Transverse colon (tissue), 4 donors: Measurements from ENCODE around the gene HINT3. TPM values are rescaled to one million over a fixed set of nuclear protein-coding genes. Genes with fewer than 3 reads are reported as not detected.
"Not testable (repeated sequence)": the region's sequence is repeated elsewhere in the genome, so short reads cannot be mapped to it uniquely, and the experiment has no call there.

Experiments used
- DNase-seq: peaks from one replicate; pipeline ENCODE4 v3.0.0-alpha.2; 2019
- H3K27ac ChIP-seq, 4 donors: fragments of 200-600 bp; sonication (generic); 2 replicates each; pipeline ENCODE4 v1.5.1; 2016 to 2018; ENCODE audit warnings: inconsistent platforms in 4 of 4
- H3K27me3 ChIP-seq: fragments of 200-600 bp; sonication (generic); 2 replicates; pipeline ENCODE4 v1.5.1; 2017; ENCODE audit warnings: inconsistent platforms
- H3K36me3 ChIP-seq, 4 donors: fragments of 200-600 bp; sonication (generic); 2 replicates each; pipeline ENCODE4 v1.5.1; 2017 to 2019; ENCODE audit warnings: inconsistent platforms in 4 of 4
- H3K4me1 ChIP-seq, 4 donors: fragments of 200-600 bp; sonication (generic); 2 replicates each; pipeline ENCODE4 v1.5.1; 2017 to 2020; ENCODE audit warnings: inconsistent platforms in 4 of 4
- H3K4me3 ChIP-seq, 4 donors: fragments of 200-600 bp; sonication (generic); 1 replicate in 1 of 4; 2 replicates in 3 of 4; pipeline versions ENCODE4 v1.5.1 to v1.6.1; 2017 to 2019; ENCODE audit warnings: inconsistent platforms in 4 of 4
- H3K9me3 ChIP-seq, 2 donors: fragments of 200-600 bp; sonication (generic); 2 replicates each; pipeline ENCODE4 v1.5.1; 2017 to 2019; ENCODE audit warnings: inconsistent platforms in 2 of 2
- EP300 ChIP-seq: sonication (generic); formaldehyde crosslinking; IDR thresholded peaks from one replicate; pipeline ENCODE4 v1.6.1; 2017; ENCODE audit warnings: antibody characterized with exemption, low read depth
- POLR2A ChIP-seq: fragments of 450-650 bp; IDR thresholded peaks from one replicate; pipeline ENCODE4 v1.6.1; 2016; ENCODE audit warnings: antibody characterized with exemption, mild to moderate bottlenecking, moderate library complexity
- POLR2AphosphoS5 ChIP-seq, 3 donors: sonication (generic); formaldehyde crosslinking; IDR thresholded peaks; one replicate each; pipeline ENCODE4 v1.6.1; 2016; ENCODE audit warnings: antibody characterized with exemption in 3 of 3
- WGBS, 2 donors: methylation state at CpG; one replicate each; pipeline ENCODE4 v1.1.5; 2018; ENCODE audit warnings: low coverage in 1 of 2; 5-methylcytosine and 5-hydroxymethylcytosine counted together
- in situ Hi-C, 4 donors: fragments of 200-750 bp; cut with MboI; loops; one replicate each; pipeline versions ENCODE4 v1.15.0 to v1.15.1; 2017; ENCODE audit warnings: low sequenced_read_pairs in 3 of 4, low pct_ligation_motif_present in 1 of 4, low pct_unique_long_range_greater_than_20kb in 1 of 4
- intact Hi-C: fragments of 100-400 bp; cut with DNase I; formaldehyde crosslinking; loops from one replicate; pipeline ENCODE4 v1.15.1; 2023; ENCODE audit warnings: low total_unique reads
- total RNA-seq, 4 donors: library from RNA; depleted of rRNA; stranded (reverse); fragments of >200 nt; gene quantifications; one replicate each; pipeline ENCODE4 v1.1.0, GENCODE V29; 2016
- TF ChIP-seq, protein P1 (sequence below), 5 experiments: fragments of 200-600 bp in 3 of 5; fragments of 450-650 bp in 2 of 5; sonication (generic) in 3 of 5; IDR thresholded peaks; 1 replicate in 2 of 5; 2 replicates in 3 of 5; pipeline ENCODE4 v1.5.1; 2016 to 2017; ENCODE audit warnings: antibody characterized with exemption in 5 of 5, inconsistent platforms in 3 of 5, mild to moderate bottlenecking in 2 of 5, moderate library complexity in 1 of 5

The HINT3 gene
- total RNA-seq, 4 donors from 2014 or later = 23.5 to 35.2 (median 30.7) TPM

- intact Hi-C loops = loop anchor here (10.0 kb wide), 1 partner anchor 165 kb away; no protein-coding TSS in a partner anchor
- no peak for TF ChIP-seq POLR2AphosphoS5 (IDR thresholded peaks at IDR 0.05)
- no peak for TF ChIP-seq EP300
- no peak for TF ChIP-seq POLR2A
- TF ChIP-seq, protein P1, sequence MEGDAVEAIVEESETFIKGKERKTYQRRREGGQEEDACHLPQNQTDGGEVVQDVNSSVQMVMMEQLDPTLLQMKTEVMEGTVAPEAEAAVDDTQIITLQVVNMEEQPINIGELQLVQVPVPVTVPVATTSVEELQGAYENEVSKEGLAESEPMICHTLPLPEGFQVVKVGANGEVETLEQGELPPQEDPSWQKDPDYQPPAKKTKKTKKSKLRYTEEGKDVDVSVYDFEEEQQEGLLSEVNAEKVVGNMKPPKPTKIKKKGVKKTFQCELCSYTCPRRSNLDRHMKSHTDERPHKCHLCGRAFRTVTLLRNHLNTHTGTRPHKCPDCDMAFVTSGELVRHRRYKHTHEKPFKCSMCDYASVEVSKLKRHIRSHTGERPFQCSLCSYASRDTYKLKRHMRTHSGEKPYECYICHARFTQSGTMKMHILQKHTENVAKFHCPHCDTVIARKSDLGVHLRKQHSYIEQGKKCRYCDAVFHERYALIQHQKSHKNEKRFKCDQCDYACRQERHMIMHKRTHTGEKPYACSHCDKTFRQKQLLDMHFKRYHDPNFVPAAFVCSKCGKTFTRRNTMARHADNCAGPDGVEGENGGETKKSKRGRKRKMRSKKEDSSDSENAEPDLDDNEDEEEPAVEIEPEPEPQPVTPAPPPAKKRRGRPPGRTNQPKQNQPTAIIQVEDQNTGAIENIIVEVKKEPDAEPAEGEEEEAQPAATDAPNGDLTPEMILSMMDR (IDR thresholded peaks at IDR 0.05) = no peak
- no peak for DNase-seq
- peaks cover 3 to 14% (median 5%) of the 10 kb centered on the region in 4 donors for H3K4me1 ChIP-seq
- H3K4me3 ChIP-seq = no peak overlapping the region
- no peaks in the 10 kb centered on the region for H3K27me3 ChIP-seq
- no peaks in the 10 kb centered on the region for H3K36me3 ChIP-seq
- no peak overlapping the region for H3K27ac ChIP-seq
- no peaks in the 10 kb centered on the region for H3K9me3 ChIP-seq
- whole genome bisulfite sequencing, 2 donors = 73 to 92% methylated on average over 2 to 6 of the region's 6 CpGs
- in situ Hi-C loops = loop anchor here (10.0 to 25.0 kb wide), 4 partner anchors 95 to 638 kb away; partner anchors contain the start of genes HDDC2 (in 3 of the 4) and NCOA7 (in 1 of the 4)
Measured at GRCh38 chr6:125950293-125950692, 6.3 kb upstream of the HINT3 start.

DNA sequence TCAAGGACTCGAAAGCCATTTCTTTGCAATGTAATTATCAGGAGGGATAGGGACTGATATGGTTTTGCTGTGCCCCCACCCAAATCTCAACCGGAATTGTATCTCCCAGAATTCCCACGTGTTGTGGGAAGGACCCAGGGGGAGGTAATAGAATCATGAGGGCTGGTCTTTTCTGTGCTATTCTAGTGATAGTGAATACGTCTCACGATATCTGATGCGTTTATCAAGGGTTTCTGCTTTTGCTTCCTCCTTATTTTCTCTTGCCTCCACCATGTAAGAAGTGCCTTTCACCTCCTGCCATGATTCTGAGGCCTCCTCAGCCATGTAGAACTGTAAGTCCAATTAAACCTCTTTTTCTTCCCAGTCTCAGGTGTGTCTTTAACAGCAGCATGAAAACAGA is 5.9 kb upstream of the HINT3 start:
- intact Hi-C loops = loop anchor here (10.0 kb wide), 1 partner anchor 166 kb away; no protein-coding TSS in a partner anchor
- not testable (repeated sequence) for H3K4me3 ChIP-seq, H3K27ac ChIP-seq, DNase-seq, H3K4me1 ChIP-seq, H3K9me3 ChIP-seq, H3K27me3 ChIP-seq, H3K36me3 ChIP-seq
- in situ Hi-C loops = loop anchor here (10.0 to 25.0 kb wide), 4 partner anchors 96 to 638 kb away; partner anchors contain the start of genes HDDC2 (in 3 of the 4) and NCOA7 (in 1 of the 4)
- 89 to 96% methylated on average over 5 to 6 of the region's 6 CpGs for WGBS, 2 donors

GRCh38 chr6:125951323-125951722 is 5.2 kb upstream of the HINT3 start:
- Histone ChIP-seq H3K9me3 (no peaks in the 10 kb centered on the region), H3K4me3 (no peak overlapping the region), H3K36me3 (no peaks in the 10 kb centered on the region), H3K4me1 (peaks cover 0 to 7% (median 0%) of the 10 kb centered on the region in 4 donors), H3K27ac (no peak overlapping the region), H3K27me3 (no peaks in the 10 kb centered on the region)
- WGBS, 2 donors = 84 to 100% methylated on average over 1 of the region's 1 CpG
- no peak for DNase-seq
- in situ Hi-C loops (loop anchor here (10.0 to 25.0 kb wide), 4 partner anchors 97 to 639 kb away; partner anchors contain the start of genes HDDC2 (in 3 of the 4) and NCOA7 (in 1 of the 4)), intact Hi-C loops (loop anchor here (10.0 kb wide), 1 partner anchor 167 kb away; no protein-coding TSS in a partner anchor)
- no peak for TF ChIP-seq POLR2A
- TF ChIP-seq, protein P1 (IDR thresholded peaks at IDR 0.05) = no peak
- TF ChIP-seq EP300 = no peak
- TF ChIP-seq POLR2AphosphoS5 (IDR thresholded peaks at IDR 0.05) = no peak

- 60 to 84% methylated on average over 1 to 7 of the region's 7 CpGs for WGBS, 2 donors
- TF ChIP-seq EP300 = no peak
- TF ChIP-seq POLR2A = no peak
- TF ChIP-seq POLR2AphosphoS5 (IDR thresholded peaks at IDR 0.05) = no peak
- TF ChIP-seq, protein P1 (IDR thresholded peaks at IDR 0.05) = peak in 1 of 5 experiments; percentile 17
- Histone ChIP-seq H3K4me3 (no peak overlapping the region), H3K27me3 (no peaks in the 10 kb centered on the region), H3K9me3 (no peaks in the 10 kb centered on the region), H3K4me1 (peaks cover under 1 to 10% (median 4%) of the 10 kb centered on the region in 4 donors), H3K27ac (no peak overlapping the region), H3K36me3 (no peaks in the 10 kb centered on the region)
- peak; percentile 23 for DNase-seq
- intact Hi-C loops (loop anchor here (10.0 kb wide), 1 partner anchor 168 kb away; no protein-coding TSS in a partner anchor), in situ Hi-C loops (loop anchor here (10.0 to 25.0 kb wide), 4 partner anchors 98 to 641 kb away; partner anchors contain the start of genes HDDC2 (in 3 of the 4) and NCOA7 (in 1 of the 4))
Measured at GRCh38 chr6:125952764-125953501, 3.6 kb upstream of the HINT3 start.
